ENCODE data around the gene TLE3.
"Not testable (repeated sequence)": the region's sequence is repeated elsewhere in the genome, so short reads cannot be mapped to it uniquely, and the experiment has no call there.

TLE3 gene

DNA sequence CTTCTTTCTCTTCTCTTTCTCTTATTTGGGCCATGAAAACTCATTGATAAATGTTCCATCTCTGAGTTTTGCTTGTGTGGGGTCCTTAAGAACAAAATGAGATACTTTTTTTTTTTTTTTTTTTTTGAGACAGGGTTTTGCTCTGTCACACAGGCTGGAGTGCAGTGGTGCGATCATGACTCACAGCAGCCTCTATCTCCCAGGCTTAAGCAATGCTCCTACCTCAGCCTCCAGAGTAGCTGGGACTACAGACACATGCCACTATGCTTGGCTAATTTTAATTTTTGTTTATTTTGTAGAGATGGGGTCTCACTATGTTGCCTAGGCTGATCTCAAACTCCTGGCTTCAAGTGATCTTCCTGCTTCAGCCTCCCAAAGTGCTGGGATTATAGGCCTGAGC lies 39.3 kb upstream of the TLE3 start:
- not testable (repeated sequence) for H3K36me3 ChIP-seq (ENCODE audit: control insufficient read depth, insufficient read depth, low read length); H3K27ac ChIP-seq (ENCODE audit: low read depth, low read length); H3K27me3 ChIP-seq (ENCODE audit: control insufficient read depth, insufficient read depth, low read length); H3K9ac ChIP-seq (ENCODE audit: low read length); H3K4me3 ChIP-seq (ENCODE audit: low read length)
- peaks cover 13% of the 10 kb centered on the region for H3K4me1 ChIP-seq (ENCODE audit: control insufficient read depth, insufficient read depth, low read length)

DNA sequence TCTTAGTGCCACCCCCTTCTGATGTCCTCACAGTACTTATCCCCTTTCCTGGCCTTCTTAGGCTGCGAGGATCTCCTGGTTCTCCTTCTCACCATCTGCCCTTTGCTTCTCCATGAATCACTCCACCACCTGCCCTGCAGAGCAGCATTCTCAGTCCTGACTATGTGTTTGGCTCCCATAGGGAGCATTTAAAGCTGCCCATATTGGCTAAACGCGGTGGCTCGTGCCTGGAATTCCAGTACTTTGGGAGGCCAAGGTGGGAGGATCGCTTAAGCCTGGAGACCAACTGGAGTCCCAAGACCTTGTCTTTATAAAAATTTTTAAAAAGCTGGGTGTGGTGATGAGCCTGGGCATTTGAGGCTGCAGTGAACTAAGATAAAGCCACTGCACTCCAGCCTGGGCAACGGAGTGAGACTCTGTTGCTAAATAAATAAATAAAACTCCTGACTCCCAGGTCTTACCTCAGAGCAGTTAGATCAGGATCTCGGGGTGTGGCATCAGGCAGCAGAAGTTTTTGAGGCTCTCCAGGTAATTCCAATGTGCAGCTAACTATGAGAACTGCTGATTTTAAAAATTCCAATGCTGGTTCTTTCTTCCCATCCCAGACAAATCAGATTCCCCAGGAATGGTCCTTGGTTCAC lies 36.2 kb upstream of the TLE3 start:
- no peak overlapping the region for H3K9ac ChIP-seq (ENCODE audit: low read length)
- no peaks in the 10 kb centered on the region for H3K4me1 ChIP-seq (ENCODE audit: control insufficient read depth, insufficient read depth, low read length)

DNA sequence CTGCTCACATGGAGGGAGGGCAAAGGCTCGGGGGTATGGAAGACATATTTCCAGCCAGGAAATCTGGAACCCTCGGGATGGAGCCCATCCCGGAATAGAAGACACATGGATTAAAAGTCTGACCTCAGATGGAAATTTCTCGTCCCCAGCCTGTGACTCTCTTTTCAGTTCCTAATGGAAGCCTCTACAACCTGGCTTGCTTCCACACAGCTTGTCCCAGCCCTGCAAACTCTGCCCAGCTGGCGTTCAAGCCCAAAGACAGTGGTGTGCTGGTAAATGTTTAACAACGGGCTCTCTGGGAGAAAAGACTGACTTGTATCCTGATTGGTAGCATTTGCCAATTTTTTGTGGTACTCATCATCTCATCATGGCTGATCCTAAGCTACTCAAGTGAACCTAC lies 35.6 kb upstream of the TLE3 start:
- Histone ChIP-seq H3K9ac (ENCODE audit: low read length) (no peak overlapping the region), H3K27ac (ENCODE audit: low read depth, low read length) (no peak overlapping the region), H3K4me3 (ENCODE audit: low read length) (no peak overlapping the region), H3K27me3 (ENCODE audit: control insufficient read depth, insufficient read depth, low read length) (no peaks in the 10 kb centered on the region), H3K4me1 (ENCODE audit: control insufficient read depth, insufficient read depth, low read length) (no peaks in the 10 kb centered on the region), H3K36me3 (ENCODE audit: control insufficient read depth, insufficient read depth, low read length) (no peaks in the 10 kb centered on the region)

More for the DNA sequence above, 36.2 kb upstream of the TLE3 start:
- Histone ChIP-seq H3K4me3 (ENCODE audit: low read length) (no peak overlapping the region), H3K36me3 (ENCODE audit: control insufficient read depth, insufficient read depth, low read length) (no peaks in the 10 kb centered on the region), H3K27ac (ENCODE audit: low read depth, low read length) (no peak overlapping the region), H3K27me3 (ENCODE audit: control insufficient read depth, insufficient read depth, low read length) (no peaks in the 10 kb centered on the region)

GRCh38 chr15:70132571-70132970 lies 34.9 kb upstream of the TLE3 start:
- H3K27me3 ChIP-seq (ENCODE audit: control insufficient read depth, insufficient read depth, low read length), result no peaks in the 10 kb centered on the region

DNA sequence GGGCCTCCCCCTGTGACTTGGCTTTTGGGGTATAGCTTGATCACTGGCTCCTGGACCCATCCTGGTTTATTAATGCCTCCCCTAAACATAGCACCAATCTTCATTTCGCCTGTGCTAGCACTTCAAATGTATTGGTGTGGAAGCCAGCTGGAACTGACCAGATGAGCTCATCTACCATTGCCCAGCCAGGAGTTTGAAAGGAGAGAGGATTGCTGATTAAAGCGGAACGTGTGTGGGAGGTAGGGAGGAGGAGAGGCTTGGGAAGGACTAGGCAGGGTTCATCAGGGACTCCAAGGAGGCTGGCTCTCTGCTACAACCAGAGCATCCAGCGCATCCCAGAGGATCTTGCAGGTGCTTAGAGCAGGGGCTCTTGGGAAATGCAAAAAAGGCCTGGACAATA lies 34.4 kb upstream of the TLE3 start:
- no peaks in the 10 kb centered on the region for H3K4me1 ChIP-seq (ENCODE audit: control insufficient read depth, insufficient read depth, low read length)
- no peak overlapping the region for H3K4me3 ChIP-seq (ENCODE audit: low read length)
- H3K9ac ChIP-seq (ENCODE audit: low read length), result no peak overlapping the region
- H3K27ac ChIP-seq (ENCODE audit: low read depth, low read length), result no peak overlapping the region
- H3K27me3 ChIP-seq (ENCODE audit: control insufficient read depth, insufficient read depth, low read length), result no peaks in the 10 kb centered on the region
- H3K36me3 ChIP-seq (ENCODE audit: control insufficient read depth, insufficient read depth, low read length), result no peaks in the 10 kb centered on the region

More at GRCh38 chr15:70132571-70132970, 34.9 kb upstream of the TLE3 start:
- Histone ChIP-seq H3K9ac (ENCODE audit: low read length) (no peak overlapping the region), H3K4me1 (ENCODE audit: control insufficient read depth, insufficient read depth, low read length) (no peaks in the 10 kb centered on the region), H3K36me3 (ENCODE audit: control insufficient read depth, insufficient read depth, low read length) (no peaks in the 10 kb centered on the region), H3K27ac (ENCODE audit: low read depth, low read length) (no peak overlapping the region), H3K4me3 (ENCODE audit: low read length) (no peak overlapping the region)

- no peak overlapping the region for H3K4me3 ChIP-seq (ENCODE audit: low read length)
- no peak overlapping the region for H3K9ac ChIP-seq (ENCODE audit: low read length)
- no peaks in the 10 kb centered on the region for H3K36me3 ChIP-seq (ENCODE audit: control insufficient read depth, insufficient read depth, low read length)
These were observed 30.9 kb upstream of the TLE3 start for GRCh38 chr15:70128414-70129140.

GRCh38 chr15:70127770-70128413 lies 30.2 kb upstream of the TLE3 start:
- H3K4me1 ChIP-seq (ENCODE audit: control insufficient read depth, insufficient read depth, low read length), result no peaks in the 10 kb centered on the region
- no peak overlapping the region for H3K27ac ChIP-seq (ENCODE audit: low read depth, low read length)
- H3K4me3 ChIP-seq (ENCODE audit: low read length), result no peak overlapping the region
- no peaks in the 10 kb centered on the region for H3K27me3 ChIP-seq (ENCODE audit: control insufficient read depth, insufficient read depth, low read length)
- H3K9ac ChIP-seq (ENCODE audit: low read length), result no peak overlapping the region
- no peaks in the 10 kb centered on the region for H3K36me3 ChIP-seq (ENCODE audit: control insufficient read depth, insufficient read depth, low read length)

More at GRCh38 chr15:70128414-70129140, 30.9 kb upstream of the TLE3 start:
- Histone ChIP-seq H3K27me3 (ENCODE audit: control insufficient read depth, insufficient read depth, low read length) (no peaks in the 10 kb centered on the region), H3K27ac (ENCODE audit: low read depth, low read length) (no peak overlapping the region), H3K4me1 (ENCODE audit: control insufficient read depth, insufficient read depth, low read length) (no peaks in the 10 kb centered on the region)

DNA sequence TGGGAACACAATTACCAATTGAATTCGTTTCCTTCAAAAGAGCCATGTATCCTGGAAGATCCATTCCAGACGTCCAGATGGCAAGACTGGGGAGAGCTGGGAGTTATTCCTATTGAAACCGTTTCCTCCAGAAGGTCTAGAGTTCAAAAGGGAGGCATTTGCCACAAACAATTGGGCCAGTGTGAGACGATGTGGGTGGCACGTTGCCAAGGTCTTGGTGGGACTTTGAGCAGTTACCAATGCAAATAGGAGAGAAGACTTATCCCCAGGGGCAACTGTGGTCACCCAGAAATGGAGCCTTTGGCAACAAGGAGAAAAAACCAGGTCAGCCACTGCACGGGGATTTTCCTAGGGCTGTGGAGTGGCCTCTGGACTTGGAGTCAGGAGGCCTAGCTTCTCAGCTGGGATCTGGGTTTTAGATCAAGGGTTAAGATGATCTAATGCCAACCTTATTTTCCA lies 29.6 kb upstream of the TLE3 start:
- H3K27ac ChIP-seq (ENCODE audit: low read depth, low read length), result no peak overlapping the region
- H3K36me3 ChIP-seq (ENCODE audit: control insufficient read depth, insufficient read depth, low read length), result no peaks in the 10 kb centered on the region
- no peak overlapping the region for H3K9ac ChIP-seq (ENCODE audit: low read length)
- no peaks in the 10 kb centered on the region for H3K27me3 ChIP-seq (ENCODE audit: control insufficient read depth, insufficient read depth, low read length)
- no peaks in the 10 kb centered on the region for H3K4me1 ChIP-seq (ENCODE audit: control insufficient read depth, insufficient read depth, low read length)
- H3K4me3 ChIP-seq (ENCODE audit: low read length), result no peak overlapping the region

- Histone ChIP-seq H3K27ac (ENCODE audit: low read depth, low read length) (no peak overlapping the region), H3K36me3 (ENCODE audit: control insufficient read depth, insufficient read depth, low read length) (no peaks in the 10 kb centered on the region), H3K4me3 (ENCODE audit: low read length) (no peak overlapping the region), H3K27me3 (ENCODE audit: control insufficient read depth, insufficient read depth, low read length) (no peaks in the 10 kb centered on the region), H3K4me1 (ENCODE audit: control insufficient read depth, insufficient read depth, low read length) (peaks cover 6% of the 10 kb centered on the region), H3K9ac (ENCODE audit: low read length) (no peak overlapping the region)
These were observed 28.6 kb upstream of the TLE3 start for GRCh38 chr15:70126362-70126761.

DNA sequence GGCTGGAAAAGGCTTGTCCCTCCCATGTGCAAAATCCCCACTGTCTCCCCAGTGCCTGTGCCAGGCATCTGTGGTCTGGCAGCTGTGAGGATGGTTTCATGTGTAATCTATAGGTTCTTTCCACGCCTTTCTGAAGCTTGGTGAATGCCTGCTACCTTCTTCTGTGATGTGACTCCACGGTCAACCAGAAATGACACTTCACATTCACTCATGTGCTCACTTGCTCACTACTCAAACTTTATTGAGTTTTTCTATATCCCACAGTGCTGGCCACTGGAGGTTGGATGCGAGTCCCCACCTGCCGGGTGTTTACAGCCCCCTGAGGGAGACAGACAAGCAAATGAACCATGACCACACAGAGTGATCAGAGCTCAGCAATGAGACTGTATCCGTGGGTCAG lies 27.9 kb upstream of the TLE3 start:
- Histone ChIP-seq H3K4me1 (ENCODE audit: control insufficient read depth, insufficient read depth, low read length) (peaks cover 10% of the 10 kb centered on the region), H3K9ac (ENCODE audit: low read length) (no peak overlapping the region), H3K36me3 (ENCODE audit: control insufficient read depth, insufficient read depth, low read length) (no peaks in the 10 kb centered on the region), H3K27me3 (ENCODE audit: control insufficient read depth, insufficient read depth, low read length) (no peaks in the 10 kb centered on the region), H3K27ac (ENCODE audit: low read depth, low read length) (no peak overlapping the region), H3K4me3 (ENCODE audit: low read length) (no peak overlapping the region)

- Histone ChIP-seq H3K4me3 (ENCODE audit: low read length) (no peak overlapping the region), H3K27me3 (ENCODE audit: control insufficient read depth, insufficient read depth, low read length) (no peaks in the 10 kb centered on the region), H3K4me1 (ENCODE audit: control insufficient read depth, insufficient read depth, low read length) (peaks cover 10% of the 10 kb centered on the region), H3K27ac (ENCODE audit: low read depth, low read length) (peak overlapping the region; percentile 62), H3K36me3 (ENCODE audit: control insufficient read depth, insufficient read depth, low read length) (no peaks in the 10 kb centered on the region), H3K9ac (ENCODE audit: low read length) (no peak overlapping the region)
These were observed 24.0 kb upstream of the TLE3 start for GRCh38 chr15:70121624-70122302.

DNA sequence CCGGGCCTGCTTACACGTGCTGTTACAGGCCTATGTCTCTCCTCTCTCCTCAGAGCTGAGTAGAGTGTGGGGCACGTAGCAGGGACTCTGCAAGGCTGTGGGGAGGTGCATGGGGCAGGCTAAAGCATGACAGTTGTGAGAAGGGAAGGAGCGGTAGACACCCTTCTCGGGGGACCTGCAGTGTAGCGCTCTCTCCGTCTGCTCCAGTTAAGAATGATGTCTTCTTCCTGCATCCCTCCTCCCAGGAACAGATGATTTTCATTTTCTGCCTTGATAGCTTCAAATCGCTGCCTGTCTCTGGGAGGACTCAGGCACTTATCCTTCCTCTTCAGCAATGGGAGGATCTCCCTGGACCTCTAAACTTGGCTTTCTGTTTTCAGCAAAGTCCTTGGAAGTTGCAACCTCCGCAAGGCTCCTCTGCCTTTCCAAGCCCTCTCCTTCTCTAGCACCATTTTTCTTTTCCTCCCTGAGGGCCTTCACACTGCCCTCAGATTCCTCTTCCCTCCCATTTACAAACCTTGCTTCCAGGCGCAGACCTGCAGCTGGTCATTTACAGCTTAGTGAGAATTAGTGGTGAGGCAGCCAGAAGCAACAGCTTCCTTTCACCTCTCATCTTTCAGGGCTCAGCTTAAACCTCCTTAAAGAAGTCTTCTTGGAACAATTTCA lies 23.4 kb upstream of the TLE3 start:
- Histone ChIP-seq H3K9ac (ENCODE audit: low read length) (no peak overlapping the region), H3K27ac (ENCODE audit: low read depth, low read length) (peak overlapping the region; percentile 62), H3K36me3 (ENCODE audit: control insufficient read depth, insufficient read depth, low read length) (no peaks in the 10 kb centered on the region), H3K4me1 (ENCODE audit: control insufficient read depth, insufficient read depth, low read length) (peaks cover 10% of the 10 kb centered on the region), H3K4me3 (ENCODE audit: low read length) (no peak overlapping the region), H3K27me3 (ENCODE audit: control insufficient read depth, insufficient read depth, low read length) (no peaks in the 10 kb centered on the region)

Data from rectal smooth muscle tissue (tissue), 1 donor.